Dendritic cell treated with granulocyte-macrophage colony-stimulating factor and Interleukin-4, amounts not matched to agents 40 ng/mL and 50 ng/mL, for 4 days (primary cell): ENCODE results near the gene IL1R1.

Experiments used
- H3K27ac Mint-ChIP-seq: one replicate; pipeline ENCODE4 v1.8.0; 2022; ENCODE audit warnings: mild to moderate bottlenecking, mixed read lengths
- H3K27me3 Mint-ChIP-seq: one replicate; pipeline ENCODE4 v1.8.0; 2022; ENCODE audit warnings: mild to moderate bottlenecking, mixed read lengths
- H3K36me3 Mint-ChIP-seq: one replicate; pipeline ENCODE4 v1.8.0; 2022; ENCODE audit warnings: low read depth, mixed read lengths
- H3K4me1 Mint-ChIP-seq: one replicate; pipeline ENCODE4 v1.8.0; 2022; ENCODE audit warnings: low read depth, mixed read lengths
- H3K4me3 Mint-ChIP-seq: one replicate; pipeline ENCODE4 v1.8.0; 2022; ENCODE audit warnings: mild to moderate bottlenecking, moderate library complexity, mixed read lengths
- H3K9me3 Mint-ChIP-seq: one replicate; pipeline ENCODE4 v1.8.0; 2022; ENCODE audit warnings: mixed read lengths
- intact Hi-C: fragments of 100-400 bp; cut with micrococcal nuclease; formaldehyde crosslinking; loops from one replicate; pipeline ENCODE4 v1.15.0; 2022

The IL1R1 gene

GRCh38 chr2:102197389-102198137 is 55.0 kb downstream of the IL1R1 start:
- intact Hi-C loops: no loop called here
- H3K4me3 Mint-ChIP-seq: no peak overlapping the region
- no peak overlapping the region for H3K27ac Mint-ChIP-seq
- H3K4me1 Mint-ChIP-seq: peaks cover 25% of the 10 kb centered on the region
- H3K9me3 Mint-ChIP-seq: no peaks in the 10 kb centered on the region
- peaks cover 12% of the 10 kb centered on the region for H3K36me3 Mint-ChIP-seq
- H3K27me3 Mint-ChIP-seq: peaks cover 8% of the 10 kb centered on the region

- intact Hi-C loops: no loop called here
- H3K4me3 Mint-ChIP-seq: no peak overlapping the region
- H3K27ac Mint-ChIP-seq: no peak overlapping the region
- H3K36me3 Mint-ChIP-seq: peaks cover 34% of the 10 kb centered on the region
- H3K27me3 Mint-ChIP-seq: peaks cover 7% of the 10 kb centered on the region
- H3K4me1 Mint-ChIP-seq: peaks cover 21% of the 10 kb centered on the region
- peaks cover 24% of the 10 kb centered on the region for H3K9me3 Mint-ChIP-seq
Observed at GRCh38 chr2:102200539-102200938, 58.0 kb downstream of the IL1R1 start.

- Mint-ChIP-seq H3K27me3 (peaks cover 3% of the 10 kb centered on the region), H3K4me1 (peaks cover 6% of the 10 kb centered on the region), H3K4me3 (no peak overlapping the region), H3K36me3 (peaks cover 42% of the 10 kb centered on the region), H3K9me3 (peaks cover 24% of the 10 kb centered on the region), H3K27ac (no peak overlapping the region)
- intact Hi-C loops: no loop called here
Observed at GRCh38 chr2:102204638-102205037, 62.1 kb downstream of the IL1R1 start.

- Mint-ChIP-seq H3K4me3 (no peak overlapping the region), H3K27ac (no peak overlapping the region), H3K27me3 (no peaks in the 10 kb centered on the region), H3K9me3 (peaks cover 24% of the 10 kb centered on the region), H3K4me1 (peaks cover 6% of the 10 kb centered on the region), H3K36me3 (peaks cover 44% of the 10 kb centered on the region)
- intact Hi-C loops: no loop called here
Observed at GRCh38 chr2:102206666-102207341, 64.3 kb downstream of the IL1R1 start.

GRCh38 chr2:102208774-102209173 is 66.2 kb downstream of the IL1R1 start:
- Mint-ChIP-seq H3K27ac (no peak overlapping the region), H3K9me3 (peaks cover 15% of the 10 kb centered on the region), H3K27me3 (no peaks in the 10 kb centered on the region), H3K4me3 (no peak overlapping the region), H3K36me3 (peaks cover 37% of the 10 kb centered on the region), H3K4me1 (peaks cover 2% of the 10 kb centered on the region)
- intact Hi-C loops: no loop called here

- intact Hi-C loops: no loop called here
- Mint-ChIP-seq H3K4me3 (no peak overlapping the region), H3K9me3 (peaks cover 8% of the 10 kb centered on the region)
Observed at GRCh38 chr2:102209474-102209873, 66.9 kb downstream of the IL1R1 start.

GRCh38 chr2:102217032-102217431 is 74.5 kb downstream of the IL1R1 start:
- H3K27me3 Mint-ChIP-seq: peaks cover 3% of the 10 kb centered on the region
- intact Hi-C loops: no loop called here
- H3K4me3 Mint-ChIP-seq: no peak overlapping the region
- peaks cover 35% of the 10 kb centered on the region for H3K9me3 Mint-ChIP-seq
- no peak overlapping the region for H3K27ac Mint-ChIP-seq
- peaks cover 24% of the 10 kb centered on the region for H3K4me1 Mint-ChIP-seq
- peaks cover 53% of the 10 kb centered on the region for H3K36me3 Mint-ChIP-seq

More at GRCh38 chr2:102209474-102209873, 66.9 kb downstream of the IL1R1 start:
- H3K4me1 Mint-ChIP-seq: no peaks in the 10 kb centered on the region
- H3K36me3 Mint-ChIP-seq: peaks cover 32% of the 10 kb centered on the region
- no peaks in the 10 kb centered on the region for H3K27me3 Mint-ChIP-seq
- H3K27ac Mint-ChIP-seq: no peak overlapping the region

GRCh38 chr2:102224824-102225739 is 82.5 kb downstream of the IL1R1 start:
- H3K4me3 Mint-ChIP-seq: no peak overlapping the region
- intact Hi-C loops: no loop called here
- H3K9me3 Mint-ChIP-seq: no peaks in the 10 kb centered on the region
- peaks cover 17% of the 10 kb centered on the region for H3K36me3 Mint-ChIP-seq
- H3K4me1 Mint-ChIP-seq: peaks cover 83% of the 10 kb centered on the region
- peaks cover 3% of the 10 kb centered on the region for H3K27me3 Mint-ChIP-seq
- H3K27ac Mint-ChIP-seq: peak overlapping the region; percentile 91

- Mint-ChIP-seq H3K4me3 (no peak overlapping the region), H3K27ac (peak overlapping the region; percentile 90), H3K27me3 (peaks cover 1% of the 10 kb centered on the region), H3K4me1 (peaks cover 89% of the 10 kb centered on the region), H3K36me3 (peaks cover 13% of the 10 kb centered on the region), H3K9me3 (no peaks in the 10 kb centered on the region)
- intact Hi-C loops: no loop called here
Observed at GRCh38 chr2:102226171-102226570, 83.6 kb downstream of the IL1R1 start.

- H3K9me3 Mint-ChIP-seq: no peaks in the 10 kb centered on the region
- H3K4me1 Mint-ChIP-seq: peaks cover 94% of the 10 kb centered on the region
- peak overlapping the region; percentile 90 for H3K27ac Mint-ChIP-seq
- H3K4me3 Mint-ChIP-seq: peak overlapping the region; percentile 13
- H3K36me3 Mint-ChIP-seq: peaks cover 8% of the 10 kb centered on the region
- intact Hi-C loops: no loop called here
- H3K27me3 Mint-ChIP-seq: no peaks in the 10 kb centered on the region
Observed at GRCh38 chr2:102226612-102227391, 84.3 kb downstream of the IL1R1 start.

- H3K27ac Mint-ChIP-seq: peak overlapping the region; percentile 90
Observed at GRCh38 chr2:102229141-102229769, 86.7 kb downstream of the IL1R1 start.

More at GRCh38 chr2:102229141-102229769, 86.7 kb downstream of the IL1R1 start:
- Mint-ChIP-seq H3K4me3 (no peak overlapping the region), H3K4me1 (peaks cover 72% of the 10 kb centered on the region), H3K9me3 (no peaks in the 10 kb centered on the region), H3K36me3 (peaks cover 13% of the 10 kb centered on the region), H3K27me3 (no peaks in the 10 kb centered on the region)
- intact Hi-C loops: no loop called here
